Adipose tissue (tissue), 3 donors: ENCODE data around the gene FLOT2. TPM values are rescaled to one million over a fixed set of nuclear protein-coding genes. Genes with fewer than 3 reads are reported as not detected.
A peak's percentile ranks its signal among the peaks of the same experiment; 100 is the strongest.
"Not testable (repeated sequence)": the region's sequence is repeated elsewhere in the genome, so short reads cannot be mapped to it uniquely, and the experiment has no call there.

ENCODE experiments used
- H3K27ac ChIP-seq: one replicate; pipeline ENCODE4 v1.5.1; 2013; ENCODE audit warnings: low read depth, low read length
- WGBS, 3 donors: extraction: QIAGEN DNeasy Blood & Tissue Kit; methylation state at CpG; one replicate each; pipeline ENCODE4 v1.1.7; 2013; 5-methylcytosine and 5-hydroxymethylcytosine counted together
- polyA plus RNA-seq, 3 donors: library from polyadenylated mRNA; stranded (reverse); fragments of 200-250 nt; gene quantifications; one replicate each; pipeline ENCODE4 v1.2.3, GENCODE V29; 2013
- donor health status: healthy with polysubstance abuse.
- donor health status: Bipolar disorder and iron deficiency.
- donor health status: healthy.

FLOT2 gene, protein sequence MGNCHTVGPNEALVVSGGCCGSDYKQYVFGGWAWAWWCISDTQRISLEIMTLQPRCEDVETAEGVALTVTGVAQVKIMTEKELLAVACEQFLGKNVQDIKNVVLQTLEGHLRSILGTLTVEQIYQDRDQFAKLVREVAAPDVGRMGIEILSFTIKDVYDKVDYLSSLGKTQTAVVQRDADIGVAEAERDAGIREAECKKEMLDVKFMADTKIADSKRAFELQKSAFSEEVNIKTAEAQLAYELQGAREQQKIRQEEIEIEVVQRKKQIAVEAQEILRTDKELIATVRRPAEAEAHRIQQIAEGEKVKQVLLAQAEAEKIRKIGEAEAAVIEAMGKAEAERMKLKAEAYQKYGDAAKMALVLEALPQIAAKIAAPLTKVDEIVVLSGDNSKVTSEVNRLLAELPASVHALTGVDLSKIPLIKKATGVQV
- polyA plus RNA-seq, result 100 to 1,000 TPM in 1 of 3 donors, 10 to 100 TPM in 2; 34.9 to 115 (median 76.6) TPM

DNA sequence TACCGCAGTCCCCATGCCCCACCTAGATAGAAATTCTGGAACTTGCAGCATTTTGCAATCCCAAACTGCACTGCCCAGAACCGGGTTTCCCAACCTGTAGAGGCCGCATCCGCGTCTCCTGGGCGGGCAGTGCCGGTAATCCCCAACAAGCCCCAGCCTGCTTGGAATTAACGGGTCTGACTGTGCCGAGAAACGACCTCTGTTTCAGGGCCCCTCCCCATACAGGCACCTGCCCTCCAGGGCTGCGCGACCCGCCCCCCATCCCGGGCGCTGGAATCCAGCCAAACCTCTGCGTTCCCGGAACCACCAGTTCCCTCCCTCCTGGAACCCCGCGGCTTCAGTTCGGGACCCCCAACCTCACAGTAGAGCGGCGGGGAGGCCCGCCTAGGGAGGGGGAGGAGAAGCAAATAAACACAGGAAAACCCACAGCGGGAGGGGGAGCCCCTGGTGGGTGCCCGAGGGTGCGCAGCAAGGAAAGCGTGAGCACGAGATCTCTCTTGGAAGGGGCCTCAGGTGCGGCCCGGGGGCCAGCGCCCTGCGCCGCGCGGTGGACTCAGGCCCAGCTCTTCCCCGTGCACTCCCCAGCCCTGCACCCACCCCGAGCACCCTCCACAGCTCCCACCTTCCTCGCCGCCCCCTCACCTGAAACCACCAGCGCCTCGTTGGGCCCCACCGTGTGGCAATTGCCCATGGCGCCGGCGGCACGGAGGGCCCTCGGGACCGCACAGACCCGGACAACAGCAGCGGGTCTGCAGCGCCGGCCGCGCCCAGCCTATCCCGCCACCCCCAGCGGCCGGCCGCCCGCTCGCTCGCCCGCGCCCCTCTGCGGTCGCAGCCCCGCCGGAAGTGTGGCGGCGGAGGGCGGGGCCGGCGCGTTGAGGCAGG, at the start of gene FLOT2:
TSS of gene FLOT2 (minus strand) at position 850 of the 885 bp plus-strand sequence. CDS start at position 691, 159 bp downstream.
- H3K27ac ChIP-seq, result peak within 1 kb of the TSS; percentile 92

DNA sequence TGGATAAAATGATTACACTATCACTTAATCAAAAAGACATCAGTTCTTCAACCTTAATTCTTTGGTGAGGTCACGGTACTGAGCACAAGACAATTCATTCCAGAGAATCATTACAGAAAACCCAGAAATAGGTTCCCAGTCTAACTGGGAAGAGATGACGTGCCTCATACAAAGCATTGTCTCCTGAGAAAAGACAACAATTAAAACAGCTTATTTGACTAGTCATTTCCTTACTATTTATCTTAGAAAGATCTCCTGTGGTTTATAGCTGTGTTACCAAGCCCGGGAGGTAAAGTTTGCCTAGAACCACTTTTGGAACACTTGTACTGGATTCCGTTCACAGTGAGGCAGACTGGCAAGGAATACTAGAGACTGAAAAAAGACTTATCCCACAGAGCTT, 48.7 kb upstream of the FLOT2 start:
- 43 to 58% (median 54%) methylated on average over 4 of the region's 4 CpGs for WGBS, 3 donors
- H3K27ac ChIP-seq, result no peak overlapping the region

More for the DNA sequence above, at the start of gene FLOT2:
- WGBS, 3 donors, result 0 to 1% (median 0%) methylated on average over 55 to 73 of the region's 73 CpGs

DNA sequence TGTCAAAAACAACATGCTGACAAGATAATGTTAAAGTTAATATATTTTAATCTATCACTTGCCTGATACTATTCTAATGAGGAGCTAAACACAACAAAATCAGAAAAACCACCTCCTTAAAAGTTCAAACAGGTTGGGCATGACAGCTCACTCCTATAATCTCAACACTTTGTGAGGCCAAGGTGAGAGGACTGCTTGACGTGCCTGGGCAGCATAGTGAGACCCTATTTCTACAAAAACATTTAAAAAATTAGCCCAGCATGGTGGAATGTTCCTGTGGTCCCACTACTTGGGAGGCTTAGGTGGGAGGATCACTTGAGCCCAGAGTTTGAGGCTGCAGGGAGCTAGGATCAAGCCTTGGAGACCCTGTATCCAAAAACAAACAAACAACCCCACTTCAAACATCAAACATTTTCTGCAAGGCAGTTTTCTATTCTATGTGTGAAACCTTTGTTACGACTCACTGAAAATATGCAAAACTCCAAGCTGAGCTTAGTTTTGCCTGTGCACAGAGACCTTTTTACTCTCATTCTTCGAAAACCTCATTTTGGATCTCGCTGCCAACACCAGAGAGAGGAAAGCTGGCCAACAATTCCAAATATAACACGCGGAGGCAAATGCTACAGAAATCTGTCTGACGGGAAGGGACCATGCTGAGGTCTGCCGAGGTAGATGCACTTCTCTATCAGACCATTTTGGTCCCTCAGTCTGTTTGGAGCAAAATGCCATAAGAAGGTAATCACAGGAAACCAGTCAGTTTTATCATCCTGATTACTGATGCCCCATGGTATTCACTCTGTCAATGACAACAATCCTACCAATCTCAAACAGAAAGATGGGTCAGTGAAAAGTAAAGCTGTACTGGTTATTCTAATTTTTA, 47.6 kb upstream of the FLOT2 start:
- 57 to 65% (median 59%) methylated on average over 8 of the region's 8 CpGs for WGBS, 3 donors
- H3K27ac ChIP-seq, result no peak overlapping the region

DNA sequence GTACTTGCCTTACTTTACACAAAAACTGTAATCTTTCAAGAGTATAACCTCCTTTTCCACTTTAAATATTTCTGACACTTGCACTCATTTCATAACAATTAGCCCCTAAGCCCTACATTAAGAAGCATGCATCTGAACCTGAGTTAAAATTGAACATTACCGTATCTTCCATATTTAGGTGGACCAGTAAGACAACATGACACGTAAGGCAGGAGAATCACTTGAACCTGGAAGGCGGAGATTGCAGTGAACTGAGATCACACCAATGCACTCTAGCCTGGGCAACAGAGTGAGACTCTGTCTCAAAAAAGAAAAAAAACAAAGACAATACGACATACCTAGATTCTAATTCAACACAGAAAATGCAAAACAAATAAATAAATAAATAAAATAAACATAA, 46.8 kb upstream of the FLOT2 start:
- 63 to 92% (median 90%) methylated on average over 4 of the region's 4 CpGs for WGBS, 3 donors
- no peak overlapping the region for H3K27ac ChIP-seq

DNA sequence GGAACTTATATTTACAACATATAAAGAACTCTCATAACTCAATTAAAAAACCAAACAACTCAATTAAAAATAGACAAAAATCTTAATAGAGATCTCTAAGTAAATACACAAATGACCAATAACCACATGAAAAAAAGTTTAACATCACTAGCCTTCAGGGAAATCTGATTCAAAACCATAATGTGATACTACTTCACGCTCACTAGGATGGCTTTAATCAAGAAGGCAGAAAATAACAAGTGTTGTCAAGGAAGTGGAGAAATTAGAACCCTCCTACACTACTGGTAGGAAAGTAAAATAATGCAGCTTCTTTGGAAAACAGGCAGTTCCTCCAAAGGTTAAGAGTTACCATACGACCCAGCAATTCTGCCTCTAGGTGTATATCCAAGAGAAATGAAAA, 45.4 kb upstream of the FLOT2 start:
- 87 to 95% (median 93%) methylated on average over 2 of the region's 2 CpGs for WGBS, 3 donors

DNA sequence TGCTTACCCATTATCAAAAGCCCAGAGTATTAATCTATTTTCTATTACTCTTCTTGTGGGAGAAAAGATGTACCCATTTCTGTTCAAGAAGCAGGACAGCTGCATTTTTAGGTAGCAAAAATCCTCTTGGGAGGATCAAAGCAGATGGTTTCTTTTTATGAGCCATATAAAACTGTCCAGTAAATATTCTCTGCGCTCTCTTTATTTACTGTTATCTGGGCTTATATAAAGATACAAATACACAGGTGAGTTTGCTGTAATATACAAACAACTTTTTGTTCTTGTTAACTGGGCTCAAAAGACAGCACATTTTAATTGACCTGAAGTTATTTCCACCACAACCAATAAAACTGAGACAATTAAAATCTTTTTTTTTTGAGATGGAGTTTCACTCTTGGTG, 43.7 kb upstream of the FLOT2 start:
- H3K27ac ChIP-seq, result no peak overlapping the region
- WGBS, 3 donors, result 71 to 97% (median 83%) methylated on average over 1 of the region's 1 CpG

More for the DNA sequence above, 45.4 kb upstream of the FLOT2 start:
- no peak overlapping the region for H3K27ac ChIP-seq

DNA sequence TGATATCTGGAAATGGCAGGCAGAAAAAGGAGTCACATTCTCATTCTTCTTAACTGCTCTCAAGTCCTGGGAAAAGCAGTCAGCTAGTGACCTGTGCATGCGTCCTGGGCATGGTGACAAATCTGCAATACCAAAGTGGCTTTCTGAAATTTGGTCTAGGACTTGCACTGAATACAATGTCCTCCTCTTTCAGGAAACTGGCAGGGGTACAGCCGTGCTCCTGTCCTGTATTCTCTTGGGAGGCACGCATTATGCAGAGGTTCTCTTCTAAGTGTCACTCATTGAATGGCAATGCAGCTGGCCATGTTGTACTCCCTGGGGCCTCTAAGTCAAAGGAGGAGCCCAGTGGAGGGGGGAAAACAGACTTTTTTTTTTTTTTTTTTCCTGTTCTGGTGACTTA, 43.1 kb upstream of the FLOT2 start:
- 27 to 42% (median 41%) methylated on average over 3 of the region's 3 CpGs for WGBS, 3 donors
- no peak overlapping the region for H3K27ac ChIP-seq

DNA sequence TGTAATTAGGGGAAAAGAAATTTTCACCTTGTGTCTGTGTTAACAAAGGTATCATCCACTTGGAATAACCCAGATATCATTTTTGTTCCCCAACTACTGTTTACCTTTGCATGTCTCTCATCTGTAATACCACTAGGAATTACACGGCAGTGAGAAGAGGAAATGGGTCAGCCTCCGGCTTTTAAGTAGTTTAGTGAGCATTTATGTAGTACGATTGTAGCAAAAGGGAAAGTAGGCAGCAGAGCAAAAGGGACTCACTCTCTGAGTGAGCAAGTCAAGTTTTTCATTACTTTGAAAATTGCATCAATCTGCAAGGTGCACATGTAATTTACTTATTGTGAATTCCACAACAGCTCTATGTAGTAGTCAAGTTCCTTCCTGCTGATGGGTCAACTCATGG, 42.6 kb upstream of the FLOT2 start:
- H3K27ac ChIP-seq, result no peak overlapping the region
- WGBS, 3 donors, result 40 to 64% (median 42%) methylated on average over 3 of the region's 3 CpGs

DNA sequence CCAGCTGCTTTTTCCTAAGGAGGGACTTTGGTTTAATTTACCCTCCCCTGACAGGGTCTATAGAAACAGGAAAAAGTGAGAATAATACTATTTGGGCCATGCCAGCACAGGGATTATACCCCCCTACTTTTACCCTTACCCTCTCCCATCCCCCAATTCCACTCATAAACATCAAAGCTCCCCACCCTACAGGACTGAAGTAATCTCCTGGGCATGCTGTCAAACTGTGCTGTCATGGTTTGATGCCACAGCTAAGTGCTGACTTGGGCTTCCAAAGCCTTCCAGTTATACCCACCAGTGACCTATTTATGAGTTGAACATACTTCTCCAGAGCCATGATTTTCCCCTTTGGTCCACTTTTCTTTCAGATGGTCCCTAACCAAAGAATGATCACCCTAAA, 41.0 kb upstream of the FLOT2 start:
- H3K27ac ChIP-seq, result no peak overlapping the region

DNA sequence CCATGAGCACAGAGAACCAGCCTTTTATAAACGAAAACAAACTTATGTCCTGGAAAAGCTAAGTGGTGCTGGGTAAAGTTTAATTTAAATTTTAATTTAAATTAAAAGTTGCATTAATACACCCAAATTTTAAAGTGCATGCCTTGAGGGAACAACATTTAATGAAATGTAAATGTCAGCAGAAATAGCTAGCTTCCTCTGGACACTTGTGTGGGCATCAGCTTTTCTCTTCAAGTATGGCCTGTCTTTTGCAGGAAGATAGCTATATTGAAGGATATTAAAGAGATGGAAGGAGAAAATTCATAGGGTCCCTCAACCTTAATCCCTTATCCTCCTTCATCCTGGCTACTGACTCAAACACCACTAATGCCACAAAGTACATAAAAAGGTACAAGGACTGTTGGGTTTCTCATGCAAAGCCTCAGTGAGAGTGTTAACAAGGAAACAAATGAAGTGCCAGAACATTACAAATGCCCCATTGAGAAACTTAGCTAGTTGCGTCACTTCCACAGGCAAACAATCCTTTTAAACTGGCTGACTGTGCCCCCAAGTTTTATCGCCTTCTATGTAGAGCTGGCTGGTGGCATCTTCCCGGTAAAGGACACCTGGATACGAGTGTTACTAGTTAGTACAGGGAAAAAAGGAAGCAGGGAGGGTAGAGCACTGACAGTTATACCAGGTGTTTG, 39.7 kb upstream of the FLOT2 start:
- 50 to 62% (median 51%) methylated on average over 5 of the region's 5 CpGs for WGBS, 3 donors

DNA sequence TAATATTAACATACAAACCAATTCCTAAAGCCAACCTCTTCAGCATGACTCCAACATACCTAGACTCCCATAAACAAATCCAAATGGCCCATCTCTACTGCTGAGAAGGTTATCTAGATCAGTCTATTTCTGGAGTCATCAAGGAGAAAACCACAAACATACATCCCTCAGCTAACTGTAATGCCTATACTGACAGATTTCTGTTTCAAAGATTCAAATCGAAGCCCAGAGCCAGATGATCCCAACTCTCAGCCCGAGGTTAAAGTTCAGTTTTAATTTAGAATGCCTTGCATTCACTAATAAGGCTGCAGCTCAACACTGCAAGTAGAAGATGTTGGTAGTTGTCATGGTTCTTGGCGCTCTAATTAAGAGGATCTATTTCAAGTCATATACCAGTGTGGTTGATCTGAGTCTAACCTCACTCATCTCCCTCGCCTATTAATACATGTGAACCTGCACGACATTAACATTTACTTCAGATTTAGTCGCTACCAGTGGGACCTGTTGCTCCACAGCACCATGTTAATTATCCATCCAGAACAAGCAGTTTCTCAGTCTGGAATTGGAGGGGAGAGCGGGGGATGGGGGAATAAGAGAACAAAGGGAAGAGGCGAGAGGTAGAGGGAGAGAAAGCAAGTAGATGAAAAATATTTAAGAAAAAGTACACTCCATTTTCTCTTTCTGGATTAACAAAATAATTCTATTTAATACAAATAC, 38.4 kb upstream of the FLOT2 start:
- H3K27ac ChIP-seq, result no peak overlapping the region
- WGBS, 3 donors, result 73 to 93% (median 93%) methylated on average over 8 of the region's 8 CpGs

More for the DNA sequence above, 39.7 kb upstream of the FLOT2 start:
- no peak overlapping the region for H3K27ac ChIP-seq

DNA sequence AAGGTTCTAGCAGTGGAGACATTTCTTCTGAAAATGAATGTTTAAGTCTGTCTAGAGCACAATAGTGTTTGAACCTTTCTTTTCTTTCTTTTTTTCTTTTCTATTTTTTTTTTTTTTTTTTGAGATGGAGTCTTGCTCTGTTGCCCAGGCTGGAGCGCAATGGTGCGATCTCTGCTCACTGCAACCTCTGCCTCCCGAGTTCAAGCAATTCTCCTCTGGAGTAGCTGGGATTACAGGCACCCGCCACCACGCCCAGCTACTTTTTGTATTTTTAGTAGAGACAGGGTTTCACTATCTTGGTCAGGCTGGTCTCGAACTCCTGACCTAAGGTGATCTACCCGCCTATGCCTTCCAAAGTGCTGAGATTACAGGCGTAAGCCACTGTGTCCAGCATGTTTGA, 37.0 kb upstream of the FLOT2 start:
- WGBS, 3 donors, result 94 to 99% (median 98%) methylated on average over 8 of the region's 8 CpGs
- H3K27ac ChIP-seq, result not testable (repeated sequence)

DNA sequence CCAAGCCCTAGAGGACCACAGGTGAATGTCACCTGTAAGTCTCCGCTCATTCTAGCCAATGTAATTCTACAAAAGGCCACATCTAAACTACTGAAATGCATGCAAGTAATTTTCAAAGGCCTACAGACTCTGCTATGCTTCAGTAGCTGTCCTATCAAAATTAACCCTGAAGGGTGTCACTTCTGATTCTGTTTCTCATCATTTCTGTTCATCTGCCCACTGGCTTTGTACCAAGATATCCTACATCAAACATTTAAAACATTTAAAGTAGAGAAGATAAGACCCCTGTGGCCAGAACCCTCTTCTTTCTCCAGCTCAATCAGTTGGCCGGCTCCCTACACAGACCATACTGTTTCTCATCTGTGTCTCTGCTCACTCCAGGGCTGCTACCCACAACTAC, 32.3 kb upstream of the FLOT2 start:
- 92 to 98% (median 93%) methylated on average over 2 of the region's 2 CpGs for WGBS, 3 donors
- no peak overlapping the region for H3K27ac ChIP-seq

DNA sequence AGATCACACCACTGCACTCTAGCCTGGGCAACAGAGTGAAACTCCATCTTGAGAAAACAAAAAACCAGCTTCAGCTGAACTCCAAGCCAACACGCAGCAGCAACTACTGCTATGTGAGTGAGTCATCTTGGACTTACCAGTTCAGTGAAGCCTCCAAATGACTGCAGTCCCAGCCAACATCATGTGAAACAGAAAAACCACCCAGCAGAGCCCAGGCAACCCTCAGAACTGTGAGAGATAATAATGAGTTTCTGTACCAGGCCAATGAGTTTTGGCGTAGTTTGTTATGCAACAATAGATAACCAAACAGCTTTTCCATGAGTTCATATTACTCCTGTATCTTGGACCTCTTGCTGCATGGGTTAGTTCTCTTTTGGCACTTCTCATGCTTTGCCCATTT, 30.5 kb upstream of the FLOT2 start:
- 91 to 98% (median 95%) methylated on average over 2 of the region's 2 CpGs for WGBS, 3 donors
- H3K27ac ChIP-seq, result no peak overlapping the region

DNA sequence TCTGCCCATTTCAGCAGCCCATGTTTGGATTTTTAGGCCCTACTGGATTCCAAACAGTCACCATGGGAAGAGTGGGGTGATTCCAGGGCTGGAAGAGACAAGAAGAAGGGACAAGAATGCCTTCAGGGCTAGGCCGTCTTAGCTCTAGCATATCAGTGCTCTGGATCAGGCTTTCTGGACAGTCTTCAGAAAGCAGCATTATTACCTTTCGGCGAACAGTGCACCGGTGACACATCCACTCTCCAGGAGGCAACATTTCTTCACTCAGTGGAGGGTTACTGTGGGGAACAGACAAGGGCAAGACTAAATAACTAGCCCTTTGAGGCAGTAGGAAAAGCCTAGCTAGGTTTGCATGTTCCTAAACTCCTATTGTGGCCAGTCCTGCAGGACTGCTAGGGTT, 29.3 kb upstream of the FLOT2 start:
- 88 to 93% (median 91%) methylated on average over 4 of the region's 4 CpGs for WGBS, 3 donors
- peak overlapping the region; percentile 2 for H3K27ac ChIP-seq

DNA sequence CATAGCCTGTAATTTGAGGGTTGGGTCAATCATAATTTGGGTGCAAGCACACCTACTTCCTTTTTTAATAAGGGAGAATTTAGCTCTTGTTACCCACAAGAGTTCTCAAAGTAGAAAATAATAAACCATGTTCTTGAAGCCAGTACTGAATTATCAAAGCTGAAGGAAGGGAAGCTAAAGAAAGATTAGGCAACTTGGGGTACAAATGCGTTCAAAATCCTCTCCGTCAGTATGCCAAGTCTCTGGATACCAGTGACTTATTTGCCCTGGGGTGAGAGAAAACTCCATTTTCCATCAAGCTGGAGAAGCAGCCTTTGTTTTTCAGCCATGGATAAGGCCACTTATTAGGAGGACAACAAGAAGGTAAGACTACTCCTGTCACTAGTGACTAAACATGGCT, 28.8 kb upstream of the FLOT2 start:
- H3K27ac ChIP-seq, result peak overlapping the region; percentile 2
- WGBS, 3 donors, result 37 to 89% (median 56%) methylated on average over 2 of the region's 2 CpGs

DNA sequence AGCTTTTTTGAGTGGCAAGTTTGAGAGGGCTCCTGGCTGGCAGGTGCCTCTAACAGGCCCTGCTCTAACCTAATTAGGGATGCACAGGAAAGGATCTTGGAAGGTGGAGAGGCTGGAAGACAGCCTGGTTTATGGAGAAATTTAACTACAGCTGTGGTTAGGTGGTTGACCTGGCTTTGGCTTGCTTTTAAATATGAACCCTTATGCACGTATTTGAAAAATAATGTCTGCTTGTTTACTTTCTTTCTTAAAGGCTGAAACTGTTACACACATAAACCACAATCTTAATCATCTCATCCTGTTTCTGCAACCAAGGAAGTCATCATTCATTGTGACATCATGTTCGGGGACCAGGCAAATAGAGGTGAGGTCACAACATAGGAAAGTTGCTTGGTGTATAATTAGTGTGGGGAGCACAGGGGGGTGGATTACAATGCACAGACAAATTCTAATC, 28.4 kb upstream of the FLOT2 start:
- no peak overlapping the region for H3K27ac ChIP-seq
- WGBS, 3 donors, result 9 to 46% (median 14%) methylated on average over 2 of the region's 2 CpGs
